Activated CD8-positive, alpha-beta T cell treated with anti-CD3 and anti-CD28 coated beads for 36 hours (primary cell): Measurements from ENCODE around the gene DPF3. TPM values are rescaled to one million over a fixed set of nuclear protein-coding genes. Genes with fewer than 3 reads are reported as not detected.

ENCODE experiments used
- ATAC-seq: fragments of 200-7000 bp; cut with Tn5 transposase; one replicate; pipeline ENCODE4 v1.10.0; 2021; ENCODE audit warnings: mild to moderate bottlenecking, moderate library complexity
- CTCF ChIA-PET: fragments of 350-600 bp; sonication (Branson Sonifier 250); formaldehyde crosslinking; loops from one replicate; lab custom pipeline; 2021; ENCODE audit warnings: antibody characterized with exemption; lab: Charles Lee
- POLR2A ChIA-PET: fragments of 350-600 bp; sonication (Branson Sonifier 250); formaldehyde crosslinking; loops from one replicate; lab custom pipeline; 2021; ENCODE audit warnings: antibody characterized with exemption; lab: Charles Lee
- DNase-seq: peaks from one replicate; pipeline ENCODE4 v3.0.0-alpha.2; 2020
- H3K27ac Mint-ChIP-seq: one replicate; pipeline ENCODE4 v1.8.0; 2021; ENCODE audit warnings: mild to moderate bottlenecking, mixed read lengths
- H3K27me3 Mint-ChIP-seq: one replicate; pipeline ENCODE4 v1.8.0; 2021; ENCODE audit warnings: mixed read lengths
- H3K36me3 Mint-ChIP-seq: one replicate; pipeline ENCODE4 v1.8.0; 2021; ENCODE audit warnings: low read depth, mixed read lengths
- H3K4me1 Mint-ChIP-seq: one replicate; pipeline ENCODE4 v1.8.0; 2021; ENCODE audit warnings: low read depth, mixed read lengths
- H3K4me3 Mint-ChIP-seq: one replicate; pipeline ENCODE4 v1.8.0; 2021; ENCODE audit warnings: mild to moderate bottlenecking, moderate library complexity, mixed read lengths
- H3K9me3 Mint-ChIP-seq: one replicate; pipeline ENCODE4 v1.8.0; 2021; ENCODE audit warnings: mixed read lengths
- CTCF ChIP-seq: fragments of 200-600 bp; IDR thresholded peaks from one replicate; pipeline ENCODE4 v1.8.0; 2022; ENCODE audit warnings: antibody characterized with exemption, mild to moderate bottlenecking
- intact Hi-C: fragments of 100-400 bp; cut with micrococcal nuclease; formaldehyde crosslinking; loops from one replicate; pipeline ENCODE4 v1.10.0; 2022
- total RNA-seq, 2 experiments: library from RNA; stranded (reverse); gene quantifications; one replicate each; pipeline ENCODE4 v1.2.3, GENCODE V29; 2021

DPF3 gene
- total RNA-seq, 2 experiments from 2014 or later, result 0.13 to 0.54 TPM

- POLR2A ChIA-PET, result no interaction called here
- Mint-ChIP-seq H3K4me1 (no peaks in the 10 kb centered on the region), H3K27me3 (peaks cover 6% of the 10 kb centered on the region), H3K9me3 (no peaks in the 10 kb centered on the region), H3K4me3 (no peak overlapping the region), H3K27ac (no peak overlapping the region), H3K36me3 (no peaks in the 10 kb centered on the region)
- ATAC-seq (no peak), DNase-seq (no peak)
- no peak for TF ChIP-seq CTCF
- CTCF ChIA-PET, result interaction anchor here (1.5 kb wide), 1 partner anchor 9 kb away, joined by 3 read pairs; no protein-coding TSS in a partner anchor
- intact Hi-C loops, result no loop called here
Measured at GRCh38 chr14:72583316-72584272, 310.3 kb downstream of the DPF3 start.

- no peak overlapping the region for H3K4me3 Mint-ChIP-seq
- H3K9me3 Mint-ChIP-seq, result no peaks in the 10 kb centered on the region
- ChIA-PET CTCF (interaction anchor here (0.6 kb wide), 1 partner anchor 771 kb away, joined by 3 read pairs; no protein-coding TSS in a partner anchor), POLR2A (interaction anchor here (1.2 kb wide), 1 partner anchor 16 kb away, joined by 5 read pairs; no protein-coding TSS in a partner anchor)
- no peak overlapping the region for H3K27ac Mint-ChIP-seq
- no peaks in the 10 kb centered on the region for H3K4me1 Mint-ChIP-seq
- peaks cover 6% of the 10 kb centered on the region for H3K27me3 Mint-ChIP-seq
- no peak for TF ChIP-seq CTCF
- intact Hi-C loops, result no loop called here
- DNase-seq (no peak), ATAC-seq (peak; percentile 69)
- H3K36me3 Mint-ChIP-seq, result no peaks in the 10 kb centered on the region
Measured at GRCh38 chr14:72582582-72582981, 311.3 kb downstream of the DPF3 start.

GRCh38 chr14:72578514-72578913 is 315.4 kb downstream of the DPF3 start:
- H3K4me3 Mint-ChIP-seq, result no peak overlapping the region
- ChIA-PET CTCF (no interaction called here), POLR2A (no interaction called here)
- no peak overlapping the region for H3K27ac Mint-ChIP-seq
- no peaks in the 10 kb centered on the region for H3K36me3 Mint-ChIP-seq
- no peaks in the 10 kb centered on the region for H3K9me3 Mint-ChIP-seq
- intact Hi-C loops, result no loop called here
- peaks cover 4% of the 10 kb centered on the region for H3K27me3 Mint-ChIP-seq
- no peak for ATAC-seq
- TF ChIP-seq CTCF, result no peak
- DNase-seq, result no peak
- peaks cover 8% of the 10 kb centered on the region for H3K4me1 Mint-ChIP-seq

- POLR2A ChIA-PET, result no interaction called here
- Mint-ChIP-seq H3K9me3 (no peaks in the 10 kb centered on the region), H3K4me1 (peaks cover 8% of the 10 kb centered on the region), H3K4me3 (no peak overlapping the region), H3K27ac (no peak overlapping the region), H3K36me3 (no peaks in the 10 kb centered on the region), H3K27me3 (peaks cover 4% of the 10 kb centered on the region)
- ATAC-seq, result no peak
- CTCF ChIA-PET, result no interaction called here
- no peak for DNase-seq
- TF ChIP-seq CTCF, result no peak
- intact Hi-C loops, result no loop called here
Measured at GRCh38 chr14:72577521-72577920, 316.4 kb downstream of the DPF3 start.

GRCh38 chr14:72576258-72576657 is 317.6 kb downstream of the DPF3 start:
- no peak for ATAC-seq
- H3K4me1 Mint-ChIP-seq, result peaks cover 8% of the 10 kb centered on the region
- TF ChIP-seq CTCF, result no peak
- no peak for DNase-seq
- intact Hi-C loops, result no loop called here
- H3K27ac Mint-ChIP-seq, result no peak overlapping the region
- H3K27me3 Mint-ChIP-seq, result peaks cover 1% of the 10 kb centered on the region
- H3K36me3 Mint-ChIP-seq, result no peaks in the 10 kb centered on the region
- no peak overlapping the region for H3K4me3 Mint-ChIP-seq
- ChIA-PET POLR2A (no interaction called here), CTCF (interaction anchor here (0.6 to 0.7 kb wide), 2 partner anchors 41 to 372 kb away, joined by 3 read pairs; no protein-coding TSS in a partner anchor)
- H3K9me3 Mint-ChIP-seq, result peaks cover 4% of the 10 kb centered on the region
